ENCODE results near the gene PIRT.

The PIRT gene

DNA sequence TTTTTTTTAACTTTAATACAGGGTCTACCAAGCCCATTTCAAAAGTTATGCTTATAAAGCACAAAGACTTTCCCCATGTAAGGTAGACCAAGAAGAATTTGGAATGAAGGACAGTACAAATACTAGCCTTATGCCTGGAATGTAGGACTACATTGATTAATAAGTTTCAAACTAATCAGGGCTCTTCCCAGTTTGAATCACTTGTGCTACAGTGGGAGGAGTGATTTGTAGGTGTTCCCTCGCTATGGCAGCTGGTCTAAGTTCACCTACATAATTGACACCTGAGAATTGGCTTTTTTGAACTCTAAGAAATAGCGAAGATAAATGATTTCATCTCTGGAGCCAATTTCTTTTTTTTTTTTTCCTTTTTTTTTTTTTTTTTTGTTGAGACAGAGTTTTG, 52.6 kb downstream of the PIRT start:
- peaks cover 0 to 10% (median 0%) of the 10 kb centered on the region in 11 experiments; a peak in 2 of 22 replicates for H3K9me3 ChIP-seq (replicated peaks in 1 of 11)
- peak overlapping the region in 1 of 11 experiments; percentile 12; a peak in 1 of 22 replicates for H3K4me2 ChIP-seq
- H4K20me1 ChIP-seq: no peaks in the 10 kb centered on the region
- H3K4me3 ChIP-seq: no peak overlapping the region
- H3K27ac ChIP-seq: no peak overlapping the region
- no peak for TF ChIP-seq Cebpa-rat (IDR thresholded peaks at IDR 0.05)
- H3K27me3 ChIP-seq: no peaks in the 10 kb centered on the region
- H3K4me1 ChIP-seq: 0 out of 20 replicates have a peak, but pooled peaks cover 0 to 4% (median 0%) of the 10 kb centered on the region in 10 experiments
- H3K9ac ChIP-seq: no peak overlapping the region
- H3K36me3 ChIP-seq: no peaks in the 10 kb centered on the region

DNA sequence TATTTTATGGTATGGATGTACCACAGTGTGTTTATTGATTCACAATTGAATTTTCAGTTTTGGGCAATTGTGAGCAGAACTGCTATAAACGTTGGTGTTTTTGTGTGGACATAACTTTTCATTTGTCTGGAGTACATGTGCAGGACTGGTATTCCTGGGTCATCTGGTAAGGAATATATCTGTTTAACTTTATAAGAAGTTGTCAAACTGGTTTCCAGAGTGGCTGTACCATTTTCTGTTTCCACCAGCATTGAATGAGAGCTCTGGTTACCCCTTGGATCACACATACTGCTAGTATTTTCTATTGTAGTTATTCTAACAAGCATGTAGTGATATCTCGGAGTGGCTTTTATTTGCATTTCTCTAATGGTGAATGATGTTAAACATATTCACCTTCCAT, 58.3 kb downstream of the PIRT start:
- Histone ChIP-seq H3K36me3 (no peaks in the 10 kb centered on the region), H3K27me3 (no peaks in the 10 kb centered on the region), H3K4me3 (no peak overlapping the region), H4K20me1 (no peaks in the 10 kb centered on the region), H3K4me1 (peaks cover 0 to 30% (median 6%) of the 10 kb centered on the region in 10 experiments; a peak in 9 of 20 replicates), H3K27ac (no peak overlapping the region), H3K9ac (no peak overlapping the region), H3K4me2 (no peak overlapping the region), H3K9me3 (replicated peaks in 1 of 11) (peaks cover 0 to 19% (median 8%) of the 10 kb centered on the region in 11 experiments; a peak in 9 of 22 replicates)
- no peak for TF ChIP-seq Cebpa-rat (IDR thresholded peaks at IDR 0.05)

- H3K9me3 ChIP-seq (replicated peaks in 1 of 11): peaks cover 0 to 13% (median 6%) of the 10 kb centered on the region in 11 experiments; a peak in 9 of 22 replicates
- peaks cover 11 to 42% (median 16%) of the 10 kb centered on the region in 10 experiments for H3K4me1 ChIP-seq
- peak overlapping the region in 5 of 11 experiments; percentile 37 to 64 (median 49); a peak in 10 of 22 replicates for H3K4me2 ChIP-seq
These were observed 60.0 kb downstream of the PIRT start for GRCh38 chr17:10777890-10778289.

GRCh38 chr17:10777131-10777807, 60.6 kb downstream of the PIRT start:
- Histone ChIP-seq H3K4me2 (peak overlapping the region in 5 of 11 experiments; percentile 37 to 64 (median 49); a peak in 9 of 22 replicates), H3K36me3 (no peaks in the 10 kb centered on the region), H3K9ac (no peak overlapping the region), H4K20me1 (no peaks in the 10 kb centered on the region), H3K27ac (peak overlapping the region in 2 of 11 experiments; percentile 22 to 52; a peak in 1 of 22 replicates), H3K4me1 (peaks cover 16 to 48% (median 20%) of the 10 kb centered on the region in 10 experiments), H3K4me3 (no peak overlapping the region), H3K27me3 (no peaks in the 10 kb centered on the region), H3K9me3 (replicated peaks in 1 of 11) (peaks cover 1 to 12% (median 10%) of the 10 kb centered on the region in 11 experiments; a peak in 19 of 22 replicates)
- TF ChIP-seq Cebpa-rat (IDR thresholded peaks at IDR 0.05): no peak

More at GRCh38 chr17:10777890-10778289, 60.0 kb downstream of the PIRT start:
- H3K27ac ChIP-seq: peak overlapping the region in 2 of 11 experiments; percentile 22 to 52; a peak in 2 of 22 replicates
- H3K27me3 ChIP-seq: no peaks in the 10 kb centered on the region
- H3K9ac ChIP-seq: no peak overlapping the region
- H3K36me3 ChIP-seq: no peaks in the 10 kb centered on the region
- no peak overlapping the region for H3K4me3 ChIP-seq
- no peak for TF ChIP-seq Cebpa-rat (IDR thresholded peaks at IDR 0.05)
- no peaks in the 10 kb centered on the region for H4K20me1 ChIP-seq

- peak overlapping the region in 4 of 11 experiments; percentile 12 to 64 (median 54); a peak in 5 of 22 replicates for H3K4me2 ChIP-seq
- no peak for TF ChIP-seq Cebpa-rat (IDR thresholded peaks at IDR 0.05)
- H3K4me3 ChIP-seq: no peak overlapping the region
- H3K36me3 ChIP-seq: no peaks in the 10 kb centered on the region
- H3K27me3 ChIP-seq: no peaks in the 10 kb centered on the region
- peaks cover 8 to 20% (median 17%) of the 10 kb centered on the region in 11 experiments; a peak in 21 of 22 replicates for H3K9me3 ChIP-seq (replicated peaks in 1 of 11)
- H3K27ac ChIP-seq: no peak overlapping the region
- H3K4me1 ChIP-seq: peaks cover 16 to 49% (median 20%) of the 10 kb centered on the region in 10 experiments
- no peak overlapping the region for H3K9ac ChIP-seq
- no peaks in the 10 kb centered on the region for H4K20me1 ChIP-seq
These were observed 61.5 kb downstream of the PIRT start for GRCh38 chr17:10776381-10776780.

DNA sequence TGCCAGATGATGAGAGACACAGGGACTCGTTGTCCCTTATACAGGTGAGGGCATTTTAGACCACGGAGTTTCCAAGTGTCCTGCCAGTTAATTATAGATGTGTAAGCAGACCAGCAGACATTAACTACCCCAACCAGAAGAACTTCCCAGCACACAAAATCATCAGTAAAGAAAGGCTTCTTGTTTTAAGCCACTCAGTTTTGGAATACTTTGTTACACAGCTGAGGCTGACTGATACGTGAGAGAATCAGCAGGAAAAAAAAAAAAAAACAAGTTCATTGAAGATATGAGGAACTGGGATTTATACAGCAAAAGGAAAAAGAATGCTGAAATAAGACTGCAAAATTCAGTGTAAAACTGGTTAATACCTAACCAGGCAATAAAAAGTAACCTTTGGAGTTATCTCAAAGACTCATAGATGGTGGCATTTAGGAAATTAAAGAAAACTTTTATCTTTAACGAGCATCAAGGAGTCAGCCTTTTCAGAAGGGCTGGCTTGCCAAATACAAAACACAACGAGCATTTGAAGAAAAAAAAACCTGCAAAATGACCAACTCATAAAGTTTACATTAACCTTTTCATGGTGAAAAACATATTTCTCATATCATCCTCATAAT, 62.0 kb downstream of the PIRT start:
- Histone ChIP-seq H3K9ac (no peak overlapping the region), H3K4me3 (no peak overlapping the region), H3K4me2 (peak overlapping the region in 3 of 11 experiments; percentile 24 to 60 (median 49); a peak in 4 of 22 replicates), H3K27ac (no peak overlapping the region), H3K27me3 (no peaks in the 10 kb centered on the region), H3K4me1 (peaks cover 16 to 49% (median 20%) of the 10 kb centered on the region in 10 experiments), H3K36me3 (no peaks in the 10 kb centered on the region), H3K9me3 (replicated peaks in 1 of 11) (peaks cover 8 to 20% (median 17%) of the 10 kb centered on the region in 11 experiments; a peak in 21 of 22 replicates), H4K20me1 (no peaks in the 10 kb centered on the region)
- TF ChIP-seq Cebpa-rat (IDR thresholded peaks at IDR 0.05): no peak

DNA sequence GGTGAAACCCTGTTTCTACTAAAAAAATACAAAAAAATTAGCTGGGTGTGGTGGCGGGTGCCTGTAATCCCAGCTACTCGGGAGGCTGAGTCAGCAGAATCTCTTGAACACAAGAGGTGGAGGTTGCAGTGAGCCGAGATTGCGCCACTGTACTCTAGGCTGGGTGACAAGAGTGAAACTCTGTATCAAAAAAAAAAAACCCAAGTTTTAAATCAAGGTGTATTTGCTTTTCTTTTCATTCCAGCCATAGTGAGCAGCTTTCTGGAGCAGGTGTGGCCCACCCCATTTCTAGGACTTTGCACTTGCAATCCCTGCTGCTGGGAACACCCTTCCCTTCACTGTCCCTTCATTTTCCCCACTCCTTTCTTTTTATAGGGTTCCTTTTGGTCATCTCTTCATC, 62.8 kb downstream of the PIRT start:
- Histone ChIP-seq H3K4me1 (peaks cover 16 to 49% (median 20%) of the 10 kb centered on the region in 10 experiments), H3K9ac (no peak overlapping the region), H4K20me1 (no peaks in the 10 kb centered on the region), H3K4me2 (no peak overlapping the region), H3K27ac (no peak overlapping the region), H3K27me3 (no peaks in the 10 kb centered on the region), H3K9me3 (replicated peaks in 1 of 11) (peaks cover 8 to 20% (median 17%) of the 10 kb centered on the region in 11 experiments; a peak in 21 of 22 replicates), H3K4me3 (no peak overlapping the region), H3K36me3 (no peaks in the 10 kb centered on the region)
- no peak for TF ChIP-seq Cebpa-rat (IDR thresholded peaks at IDR 0.05)

DNA sequence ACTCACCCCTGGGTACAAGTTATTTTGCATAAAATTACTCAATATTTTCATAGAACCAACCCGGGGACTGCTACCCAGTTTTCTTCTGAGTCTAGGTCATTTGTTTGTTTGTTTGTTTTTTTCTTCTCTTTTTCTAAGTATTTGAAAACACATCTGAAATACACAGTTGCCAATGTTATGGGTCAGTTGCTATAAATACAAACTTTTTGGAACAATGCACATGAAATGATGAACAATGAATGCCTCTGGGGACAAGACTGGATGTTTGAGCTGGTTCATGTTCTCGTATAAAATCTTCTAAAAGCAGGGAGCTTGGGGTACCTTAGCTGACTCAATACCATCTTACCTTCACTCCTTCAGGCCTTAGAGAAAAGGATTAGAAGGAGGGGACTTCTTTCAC, 64.5 kb downstream of the PIRT start:
- peak overlapping the region in 1 of 11 experiments; percentile 50; a peak in 1 of 22 replicates for H3K27ac ChIP-seq
- peaks cover 16 to 44% (median 22%) of the 10 kb centered on the region in 10 experiments for H3K4me1 ChIP-seq
- no peaks in the 10 kb centered on the region for H3K27me3 ChIP-seq
- peak overlapping the region; percentile 7 to 69 (median 50); a peak in 21 of 22 replicates for H3K4me2 ChIP-seq
- H3K36me3 ChIP-seq: no peaks in the 10 kb centered on the region
- no peak overlapping the region for H3K4me3 ChIP-seq
- H3K9ac ChIP-seq: 0 out of 22 replicates have a peak overlapping the region, but pooled peaks of 1 of the 11 experiments have one; percentile 25
- TF ChIP-seq Cebpa-rat (IDR thresholded peaks at IDR 0.05): no peak
- no peaks in the 10 kb centered on the region for H4K20me1 ChIP-seq
- H3K9me3 ChIP-seq (replicated peaks in 1 of 11): peaks cover 8 to 20% (median 17%) of the 10 kb centered on the region in 11 experiments; a peak in 21 of 22 replicates
